PFSK-1 (cell line): ENCODE data around the gene ZNF462.
A peak's percentile ranks its signal among the peaks of the same experiment; 100 is the strongest.

ENCODE experiments used
- FOXP2 ChIP-seq: optimal IDR thresholded peaks from 2 replicates; pipeline ENCODE3; 2011; ENCODE audit warnings: borderline replicate concordance, control low read depth, inconsistent platforms; ENCODE audit not compliant: insufficient read depth; ENCODE audit errors: extremely low read length, extremely low read depth
- POLR2AphosphoS5 ChIP-seq: IDR thresholded peaks from 2 replicates; pipeline ENCODE4 v1.6.1; 2012; ENCODE audit warnings: low read depth, mild to moderate bottlenecking, control low read depth, low read length, moderate library complexity
- REST ChIP-seq, 2 experiments: IDR thresholded peaks; 2 replicates each; pipeline versions ENCODE4 v1.6.1 to v1.8.0; 2011 to 2012; ENCODE audit warnings: low read depth in 2 of 2, low read length in 2 of 2, control low read depth in 1 of 2, inconsistent platforms in 1 of 2, mild to moderate bottlenecking in 1 of 2, moderate library complexity in 1 of 2; ENCODE audit not compliant: insufficient read depth in 1 of 2
- SIN3A ChIP-seq: IDR thresholded peaks from 2 replicates; pipeline ENCODE4 v1.6.1; 2012; ENCODE audit warnings: mild to moderate bottlenecking, low read length, moderate library complexity, borderline replicate concordance; ENCODE audit not compliant: insufficient read depth
- TAF1 ChIP-seq: IDR thresholded peaks from 2 replicates; pipeline ENCODE4 v1.6.1; 2012; ENCODE audit warnings: low read length, control low read depth, borderline replicate concordance; ENCODE audit not compliant: insufficient read depth

- TF ChIP-seq SIN3A, result no peak
- TF ChIP-seq POLR2AphosphoS5, result no peak
- TF ChIP-seq REST (IDR thresholded peaks at IDR 0.05; ENCODE audit: insufficient read depth in 1 of 2, low read depth in 2 of 2, low read length in 2 of 2), result 0 out of 4 replicates have a peak, but pooled peaks of 1 of the 2 experiments have one; percentile 9
- no peak for TF ChIP-seq TAF1
- TF ChIP-seq FOXP2, result no peak
These were observed 2.0 kb upstream of the ZNF462 start for GRCh38 chr9:106860721-106861639.
